Colonic mucosa (tissue), 4 donors: ENCODE measurements around the gene KCND3. TPM values are rescaled to one million over a fixed set of nuclear protein-coding genes. Genes with fewer than 3 reads are reported as not detected.

Source experiments
- DNase-seq: peaks from one replicate; pipeline ENCODE4 v3.0.0-alpha.2; 2020
- H3K27ac ChIP-seq: fragments of 200-600 bp; one replicate; pipeline ENCODE4 v1.8.0; 2021
- H3K27me3 ChIP-seq: fragments of 200-600 bp; one replicate; pipeline ENCODE4 v1.8.0; 2021
- H3K36me3 ChIP-seq: fragments of 200-600 bp; one replicate; pipeline ENCODE4 v1.8.0; 2021
- H3K4me1 ChIP-seq: fragments of 200-600 bp; one replicate; pipeline ENCODE4 v1.8.0; 2021; ENCODE audit warnings: mild to moderate bottlenecking
- H3K4me3 ChIP-seq: fragments of 200-600 bp; one replicate; pipeline ENCODE4 v1.8.0; 2021
- H3K9ac ChIP-seq, 2 donors: one replicate each; pipeline ENCODE4 v1.7.0; 2013; ENCODE audit warnings: control low read depth in 2 of 2, low read depth in 2 of 2, low read length in 2 of 2
- H3K9me3 ChIP-seq: fragments of 200-600 bp; one replicate; pipeline ENCODE4 v1.8.0; 2021
- intact Hi-C: fragments of 100-400 bp; cut with DNase I; formaldehyde crosslinking; loops from one replicate; pipeline ENCODE4 v1.14.1; 2022
- total RNA-seq, 2 donors: library from RNA; stranded (reverse); fragmentation: NEBNext Ultra II Directional in 1 of 2; extraction: Animal tissue kit (Norgen Biotek cat#: 25700) in 1 of 2; gene quantifications; one replicate each; pipeline ENCODE4 v1.2.1, GENCODE V29; 2021
- TF ChIP-seq, protein P1 (sequence below): fragments of 200-600 bp; IDR thresholded peaks from one replicate; pipeline ENCODE4 v1.8.0; 2022; ENCODE audit warnings: antibody characterized with exemption, mild to moderate bottlenecking
- donor health status: healthy.
- donor health status: DM: no; HTN: no; CAD: no.
- donor health status: DM: no; HTN: no; CAD: no.

KCND3 gene
- total RNA-seq, 2 donors from 2014 or later: 0.94 to 3.5 TPM

DNA sequence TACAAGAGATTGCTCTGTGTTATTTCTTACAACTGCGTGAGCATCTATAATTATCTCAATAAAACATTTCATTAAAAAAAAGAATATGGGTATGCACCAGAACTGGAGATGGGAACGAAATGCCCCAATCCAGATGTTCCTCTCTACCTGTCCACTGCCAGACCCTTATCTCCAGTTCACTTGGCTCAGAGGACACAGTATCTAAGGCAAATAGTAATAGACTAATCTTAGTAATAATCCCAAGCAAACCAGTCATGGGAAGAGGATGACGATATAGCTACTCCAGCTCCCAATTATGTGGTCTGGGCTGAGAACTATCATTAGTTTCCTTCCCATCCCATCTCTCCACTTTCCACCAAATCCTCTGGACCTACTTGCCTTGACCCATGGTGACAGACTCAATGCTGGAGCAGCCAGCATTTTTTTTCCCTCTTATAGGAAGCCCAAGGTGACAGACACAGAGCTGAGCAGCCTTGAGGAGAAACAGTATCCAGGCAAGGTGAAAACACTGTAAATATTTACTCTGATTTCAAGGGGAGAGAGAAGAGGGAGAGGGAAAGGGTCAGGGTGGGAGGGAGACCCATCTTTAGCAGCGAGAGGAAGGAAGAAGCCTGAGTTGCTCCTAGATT lies 205.1 kb downstream of the KCND3 start:
- no peaks in the 10 kb centered on the region for H3K4me1 ChIP-seq
- H3K9me3 ChIP-seq: no peaks in the 10 kb centered on the region
- H3K9ac ChIP-seq: no peak overlapping the region
- no peaks in the 10 kb centered on the region for H3K36me3 ChIP-seq
- TF ChIP-seq, protein P1, sequence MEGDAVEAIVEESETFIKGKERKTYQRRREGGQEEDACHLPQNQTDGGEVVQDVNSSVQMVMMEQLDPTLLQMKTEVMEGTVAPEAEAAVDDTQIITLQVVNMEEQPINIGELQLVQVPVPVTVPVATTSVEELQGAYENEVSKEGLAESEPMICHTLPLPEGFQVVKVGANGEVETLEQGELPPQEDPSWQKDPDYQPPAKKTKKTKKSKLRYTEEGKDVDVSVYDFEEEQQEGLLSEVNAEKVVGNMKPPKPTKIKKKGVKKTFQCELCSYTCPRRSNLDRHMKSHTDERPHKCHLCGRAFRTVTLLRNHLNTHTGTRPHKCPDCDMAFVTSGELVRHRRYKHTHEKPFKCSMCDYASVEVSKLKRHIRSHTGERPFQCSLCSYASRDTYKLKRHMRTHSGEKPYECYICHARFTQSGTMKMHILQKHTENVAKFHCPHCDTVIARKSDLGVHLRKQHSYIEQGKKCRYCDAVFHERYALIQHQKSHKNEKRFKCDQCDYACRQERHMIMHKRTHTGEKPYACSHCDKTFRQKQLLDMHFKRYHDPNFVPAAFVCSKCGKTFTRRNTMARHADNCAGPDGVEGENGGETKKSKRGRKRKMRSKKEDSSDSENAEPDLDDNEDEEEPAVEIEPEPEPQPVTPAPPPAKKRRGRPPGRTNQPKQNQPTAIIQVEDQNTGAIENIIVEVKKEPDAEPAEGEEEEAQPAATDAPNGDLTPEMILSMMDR: no peak
- no peaks in the 10 kb centered on the region for H3K27me3 ChIP-seq
- no peak overlapping the region for H3K27ac ChIP-seq
- intact Hi-C loops: no loop called here
- H3K4me3 ChIP-seq: no peak overlapping the region
- no peak for DNase-seq

DNA sequence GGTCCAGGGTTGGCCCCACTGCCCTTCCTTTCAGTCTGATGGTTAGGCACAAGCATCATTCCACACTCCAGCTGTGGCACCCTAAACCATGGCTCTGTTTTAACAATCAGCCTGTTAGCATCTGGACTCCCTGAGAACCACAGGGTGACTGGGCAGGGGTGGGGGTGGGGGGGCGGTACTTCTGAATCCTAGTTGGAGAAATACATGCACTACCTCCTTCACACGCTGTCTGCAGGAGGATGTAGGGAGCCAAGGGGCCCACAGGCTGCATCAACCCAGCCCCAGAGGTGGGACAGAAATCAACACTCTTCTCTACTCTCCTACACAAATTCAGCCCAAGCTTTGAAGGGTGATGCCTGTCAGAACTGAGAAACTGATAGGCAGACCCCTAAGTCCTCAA lies 209.9 kb downstream of the KCND3 start:
- intact Hi-C loops: no loop called here
- Histone ChIP-seq H3K9me3 (no peaks in the 10 kb centered on the region), H3K36me3 (no peaks in the 10 kb centered on the region)

DNA sequence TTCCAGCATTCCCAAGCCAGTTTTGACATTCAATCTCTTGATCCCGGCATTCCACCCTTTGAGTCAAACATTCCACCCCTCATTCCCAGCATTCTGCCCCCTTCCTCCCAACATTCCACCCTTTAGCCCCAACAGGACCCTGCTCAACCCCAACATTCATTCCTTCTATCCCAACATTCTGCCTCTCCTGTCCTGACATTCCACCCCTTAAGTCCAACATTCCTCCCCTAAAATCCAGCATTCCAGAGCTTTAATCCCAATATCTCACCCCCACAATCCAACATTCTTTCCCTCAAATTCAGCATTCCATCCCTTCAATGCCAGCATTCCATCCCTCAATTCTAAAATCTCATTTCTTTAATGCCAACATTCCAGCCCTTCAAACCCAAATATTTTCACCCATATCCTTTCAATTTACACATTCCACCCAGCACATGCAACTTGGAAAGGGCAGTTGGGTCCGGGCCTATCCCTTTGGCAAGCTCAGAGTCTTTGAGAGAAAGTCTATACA lies 210.9 kb downstream of the KCND3 start:
- Histone ChIP-seq H3K27ac (no peak overlapping the region), H3K9ac (no peak overlapping the region), H3K27me3 (no peaks in the 10 kb centered on the region), H3K9me3 (no peaks in the 10 kb centered on the region), H3K4me3 (no peak overlapping the region), H3K4me1 (no peaks in the 10 kb centered on the region), H3K36me3 (no peaks in the 10 kb centered on the region)
- DNase-seq: no peak
- intact Hi-C loops: no loop called here
- TF ChIP-seq, protein P1: no peak

More for the DNA sequence above, 209.9 kb downstream of the KCND3 start:
- DNase-seq: no peak
- TF ChIP-seq, protein P1: no peak
- H3K4me1 ChIP-seq: no peaks in the 10 kb centered on the region
- no peak overlapping the region for H3K9ac ChIP-seq
- H3K4me3 ChIP-seq: no peak overlapping the region
- H3K27me3 ChIP-seq: no peaks in the 10 kb centered on the region
- H3K27ac ChIP-seq: no peak overlapping the region

DNA sequence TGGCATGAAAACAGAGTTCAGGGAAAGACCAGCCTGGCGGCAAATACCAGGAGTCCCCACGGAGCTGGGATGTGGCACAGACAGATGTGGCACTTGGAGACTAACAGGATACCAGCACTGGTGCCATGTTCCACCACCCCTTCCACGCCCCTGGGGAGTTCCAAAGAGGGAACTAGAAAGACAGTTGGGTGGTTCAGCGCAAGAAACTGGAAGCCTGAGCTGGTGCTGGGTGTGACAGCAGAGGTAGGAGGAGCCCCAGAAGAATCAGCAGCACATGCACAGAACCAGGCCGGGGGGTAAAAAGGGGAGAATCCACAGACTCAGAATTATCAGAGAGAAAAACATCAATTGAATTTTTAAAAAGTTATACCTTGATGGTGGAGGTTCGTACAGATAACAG lies 211.4 kb downstream of the KCND3 start:
- Histone ChIP-seq H3K27me3 (no peaks in the 10 kb centered on the region), H3K9ac (no peak overlapping the region), H3K9me3 (no peaks in the 10 kb centered on the region), H3K36me3 (no peaks in the 10 kb centered on the region), H3K27ac (no peak overlapping the region), H3K4me1 (no peaks in the 10 kb centered on the region), H3K4me3 (no peak overlapping the region)
- DNase-seq: no peak
- intact Hi-C loops: no loop called here
- TF ChIP-seq, protein P1: no peak

DNA sequence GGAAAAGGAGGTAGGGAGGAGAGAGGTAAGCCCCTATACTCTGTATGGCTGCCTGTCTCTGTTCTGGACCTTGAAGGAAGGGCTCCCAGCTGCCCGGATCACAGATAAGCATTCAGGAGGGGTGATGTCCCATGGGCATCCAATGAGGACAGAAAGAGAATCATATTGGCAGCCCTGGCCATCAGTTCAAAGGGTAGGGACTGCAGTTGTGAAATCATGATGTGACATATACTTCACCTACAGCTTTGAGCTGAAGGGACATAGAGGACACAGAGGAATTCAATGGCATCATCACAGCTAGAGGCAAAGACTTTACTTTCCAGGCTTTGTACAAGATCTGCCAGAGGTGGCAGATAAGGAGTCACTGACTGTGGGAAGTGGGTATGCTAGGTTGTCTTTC lies 212.2 kb downstream of the KCND3 start:
- no peak for DNase-seq
- Histone ChIP-seq H3K27ac (no peak overlapping the region), H3K9ac (no peak overlapping the region), H3K9me3 (no peaks in the 10 kb centered on the region), H3K4me3 (no peak overlapping the region), H3K36me3 (no peaks in the 10 kb centered on the region), H3K27me3 (no peaks in the 10 kb centered on the region), H3K4me1 (no peaks in the 10 kb centered on the region)
- intact Hi-C loops: no loop called here
- TF ChIP-seq, protein P1: no peak
